Keratinocyte (primary cell): ENCODE measurements around the gene CSGALNACT2. TPM values are rescaled to one million over a fixed set of nuclear protein-coding genes. Genes with fewer than 3 reads are reported as not detected.

ENCODE experiments used
- DNase-seq: peaks from one replicate; pipeline ENCODE4 v3.0.0-alpha.2; 2011; ENCODE audit warnings: low read depth, missing footprints, low spot score
- FAIRE-seq: peaks from 2 replicates; lab custom pipeline; 2011; peaks lifted over from hg19 to GRCh38; lab: Jason Lieb, UNC
- H2AFZ ChIP-seq: 2 replicates; pipeline ENCODE4 v1.6.0; 2012; ENCODE audit warnings: low read length, control low read depth, inconsistent platforms; ENCODE audit not compliant: control insufficient read depth
- H3K27ac ChIP-seq: 2 replicates; pipeline ENCODE4 v1.5.1; 2011; ENCODE audit warnings: low read length; ENCODE audit not compliant: control insufficient read depth, insufficient read depth
- H3K27me3 ChIP-seq: 3 replicates; pipeline ENCODE4 v1.6.0; 2011; ENCODE audit warnings: low read length; ENCODE audit not compliant: control insufficient read depth, insufficient read depth; ENCODE audit errors: extremely low read depth
- H3K36me3 ChIP-seq, 2 experiments: 2 replicates in 1 of 2; 3 replicates in 1 of 2; pipeline ENCODE4 v1.5.1; 2011; ENCODE audit warnings: low read length in 2 of 2, mild to moderate bottlenecking in 1 of 2; ENCODE audit not compliant: control insufficient read depth in 2 of 2, insufficient read depth in 2 of 2; ENCODE audit errors: extremely low read depth in 1 of 2
- H3K4me1 ChIP-seq: 3 replicates; pipeline ENCODE4 v1.5.1; 2011; ENCODE audit warnings: low read length; ENCODE audit not compliant: control insufficient read depth, insufficient read depth; ENCODE audit errors: extremely low read depth
- H3K4me2 ChIP-seq: 3 replicates; pipeline ENCODE4 v1.6.0; 2011; ENCODE audit warnings: low read depth, low read length; ENCODE audit not compliant: control insufficient read depth, insufficient read depth; ENCODE audit errors: extremely low read depth
- H3K4me3 ChIP-seq, 3 experiments: fragments of 200-600 bp in 1 of 3; sonication (generic) in 1 of 3; 2 replicates in 2 of 3; 3 replicates in 1 of 3; pipeline ENCODE4 v1.5.1; 2011 to 2016; ENCODE audit warnings: low read length in 3 of 3, mild to moderate bottlenecking in 3 of 3, control low read depth in 2 of 3, inconsistent platforms in 1 of 3, low read depth in 1 of 3, mixed read lengths in 1 of 3, mixed run types in 1 of 3, moderate library complexity in 1 of 3; ENCODE audit not compliant: control insufficient read depth in 2 of 3, insufficient read depth in 2 of 3; ENCODE audit errors: extremely low read depth in 1 of 3
- H3K79me2 ChIP-seq: 2 replicates; pipeline ENCODE4 v1.6.0; 2012; ENCODE audit warnings: low read length; ENCODE audit not compliant: control insufficient read depth, insufficient read depth
- H3K9ac ChIP-seq: 3 replicates; pipeline ENCODE4 v1.6.0; 2011; ENCODE audit warnings: low read length; ENCODE audit not compliant: control insufficient read depth, insufficient read depth; ENCODE audit errors: extremely low read depth
- H3K9me1 ChIP-seq: 3 replicates; pipeline ENCODE4 v1.6.0; 2011; ENCODE audit warnings: low read length; ENCODE audit not compliant: control insufficient read depth, insufficient read depth; ENCODE audit errors: extremely low read depth
- H3K9me3 ChIP-seq: 2 replicates; pipeline ENCODE4 v1.5.1; 2012; ENCODE audit warnings: low read depth, low read length; ENCODE audit not compliant: control insufficient read depth
- H4K20me1 ChIP-seq: 3 replicates; pipeline ENCODE4 v1.6.0; 2011; ENCODE audit warnings: low read length; ENCODE audit not compliant: control insufficient read depth, insufficient read depth; ENCODE audit errors: extremely low read depth
- EZH2 ChIP-seq: IDR thresholded peaks from one replicate; pipeline ENCODE4 v1.6.1; 2012; ENCODE audit warnings: inconsistent platforms, mild to moderate bottlenecking, low read length, moderate library complexity
- dilution Hi-C: fragments of 300-500 bp; cut with MboI; formaldehyde crosslinking; loops from one replicate; pipeline ENCODE4 v1.7.0; 2020; ENCODE audit warnings: low sequenced_read_pairs; ENCODE audit not compliant: extremely low pct_ligation_motif_present
- polyA plus RNA-seq, 5 experiments: library from polyadenylated mRNA; depleted of rRNA in 3 of 5; stranded (reverse) in 3 of 5; stranded (forward) in 1 of 5; unstranded in 1 of 5; fragments of >200 nt; gene quantifications; 1 replicate in 1 of 5; 2 replicates in 3 of 5; 3 replicates in 1 of 5; pipeline versions ENCODE4 v1.2.1 to v1.2.3, GENCODE V29; 2011 to 2012; ENCODE audit warnings: missing spikeins in 2 of 5, low read depth in 1 of 5, low replicate concordance in 1 of 5
- TF ChIP-seq, protein P1 (sequence below), 3 experiments: IDR thresholded peaks in 1 of 3; conservative IDR thresholded peaks in 1 of 3; optimal IDR thresholded peaks in 1 of 3; 2 replicates in 2 of 3; 3 replicates in 1 of 3; pipeline versions ENCODE3 to v1.5.1; 2011; ENCODE audit warnings: low read length in 3 of 3, mild to moderate bottlenecking in 3 of 3, moderate library complexity in 2 of 3, control low read depth in 1 of 3, inconsistent platforms in 1 of 3; ENCODE audit not compliant: insufficient read depth in 2 of 3; ENCODE audit errors: extremely low read depth in 1 of 3

The CSGALNACT2 gene
- polyA plus RNA-seq, 1 donor (not counting 4 experiments of a cell fraction or from before 2014, with no cell fraction given), result 19.7 TPM

GRCh38 chr10:43162604-43163003 is 24.4 kb downstream of the CSGALNACT2 start:
- H3K4me2 ChIP-seq, result no peak overlapping the region
- H3K27ac ChIP-seq, result no peak overlapping the region
- no peak for FAIRE-seq
- H3K36me3 ChIP-seq, result peaks cover 7 to 18% of the 10 kb centered on the region in 2 experiments
- no peaks in the 10 kb centered on the region for H4K20me1 ChIP-seq
- no peaks in the 10 kb centered on the region for H3K9me3 ChIP-seq
- peaks cover 7% of the 10 kb centered on the region for H3K79me2 ChIP-seq
- H3K9ac ChIP-seq, result no peak overlapping the region
- H3K4me1 ChIP-seq, result peaks cover 23% of the 10 kb centered on the region
- no peaks in the 10 kb centered on the region for H3K9me1 ChIP-seq
- no peak overlapping the region for H3K4me3 ChIP-seq
- dilution Hi-C loops, result no loop called here
- no peaks in the 10 kb centered on the region for H3K27me3 ChIP-seq
- H2AFZ ChIP-seq, result no peak overlapping the region
- no peak for DNase-seq
- no peak for TF ChIP-seq EZH2
- TF ChIP-seq, protein P1, sequence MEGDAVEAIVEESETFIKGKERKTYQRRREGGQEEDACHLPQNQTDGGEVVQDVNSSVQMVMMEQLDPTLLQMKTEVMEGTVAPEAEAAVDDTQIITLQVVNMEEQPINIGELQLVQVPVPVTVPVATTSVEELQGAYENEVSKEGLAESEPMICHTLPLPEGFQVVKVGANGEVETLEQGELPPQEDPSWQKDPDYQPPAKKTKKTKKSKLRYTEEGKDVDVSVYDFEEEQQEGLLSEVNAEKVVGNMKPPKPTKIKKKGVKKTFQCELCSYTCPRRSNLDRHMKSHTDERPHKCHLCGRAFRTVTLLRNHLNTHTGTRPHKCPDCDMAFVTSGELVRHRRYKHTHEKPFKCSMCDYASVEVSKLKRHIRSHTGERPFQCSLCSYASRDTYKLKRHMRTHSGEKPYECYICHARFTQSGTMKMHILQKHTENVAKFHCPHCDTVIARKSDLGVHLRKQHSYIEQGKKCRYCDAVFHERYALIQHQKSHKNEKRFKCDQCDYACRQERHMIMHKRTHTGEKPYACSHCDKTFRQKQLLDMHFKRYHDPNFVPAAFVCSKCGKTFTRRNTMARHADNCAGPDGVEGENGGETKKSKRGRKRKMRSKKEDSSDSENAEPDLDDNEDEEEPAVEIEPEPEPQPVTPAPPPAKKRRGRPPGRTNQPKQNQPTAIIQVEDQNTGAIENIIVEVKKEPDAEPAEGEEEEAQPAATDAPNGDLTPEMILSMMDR (optimal IDR thresholded peaks at IDR 0.05 in 1 of 3, IDR thresholded peaks at IDR 0.05 in 1 of 3, conservative IDR thresholded peaks at IDR 0.05 in 1 of 3; ENCODE audit: extremely low read depth in 1 of 3, insufficient read depth in 2 of 3, low read length in 3 of 3), result no peak

DNA sequence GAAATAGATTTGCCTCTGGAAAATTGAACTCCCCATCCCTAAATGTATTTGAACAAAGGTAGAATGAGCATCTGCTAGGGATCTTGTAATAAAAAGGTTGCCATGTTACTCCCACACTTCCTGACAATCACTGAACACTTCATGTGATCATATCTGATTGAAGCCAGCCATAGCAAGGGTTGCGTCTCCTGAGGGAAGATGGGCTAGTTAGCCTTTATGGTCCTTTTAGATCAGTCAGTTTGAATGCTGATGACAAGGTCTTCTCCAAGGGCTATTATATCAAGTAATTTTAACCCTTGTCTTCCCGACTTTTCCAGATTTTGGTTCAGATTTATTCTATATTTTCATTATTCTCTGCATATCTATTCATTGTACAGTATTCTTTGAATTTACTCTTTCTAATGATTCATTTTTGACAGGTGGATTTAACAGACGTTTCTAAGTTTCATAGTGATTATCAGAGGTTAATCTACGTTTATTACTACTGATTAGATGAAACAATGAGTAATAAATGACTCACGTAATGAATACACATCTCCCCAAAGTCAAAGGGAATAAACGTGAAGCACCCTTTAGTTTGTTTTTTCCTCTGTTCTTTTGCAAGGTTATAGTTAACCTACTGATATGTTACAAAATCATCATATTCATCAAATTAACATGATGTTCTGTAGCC is 28.1 kb downstream of the CSGALNACT2 start:
- H3K9me1 ChIP-seq, result no peaks in the 10 kb centered on the region
- TF ChIP-seq, protein P1 (optimal IDR thresholded peaks at IDR 0.05 in 1 of 3, IDR thresholded peaks at IDR 0.05 in 1 of 3, conservative IDR thresholded peaks at IDR 0.05 in 1 of 3; ENCODE audit: extremely low read depth in 1 of 3, insufficient read depth in 2 of 3, low read length in 3 of 3), result no peak
- no peak for TF ChIP-seq EZH2
- peaks cover 7% of the 10 kb centered on the region for H3K4me1 ChIP-seq
- no peak overlapping the region for H3K4me3 ChIP-seq
- no peak overlapping the region for H3K9ac ChIP-seq
- H3K27ac ChIP-seq, result no peak overlapping the region
- no peak for FAIRE-seq
- no peak for DNase-seq
- H3K4me2 ChIP-seq, result no peak overlapping the region
- H2AFZ ChIP-seq, result no peak overlapping the region
- dilution Hi-C loops, result no loop called here
- H4K20me1 ChIP-seq, result no peaks in the 10 kb centered on the region
- no peaks in the 10 kb centered on the region for H3K27me3 ChIP-seq
- no peaks in the 10 kb centered on the region for H3K9me3 ChIP-seq
- peaks cover 1% of the 10 kb centered on the region for H3K79me2 ChIP-seq
- peaks cover 11 to 20% of the 10 kb centered on the region in 2 experiments for H3K36me3 ChIP-seq
